Daoy (cell line): ENCODE measurements around the gene TRDN. TPM values are rescaled to one million over a fixed set of nuclear protein-coding genes. Genes with fewer than 3 reads are reported as not detected.
"Not testable (repeated sequence)": the region's sequence is repeated elsewhere in the genome, so short reads cannot be mapped to it uniquely, and the experiment has no call there.

ENCODE experiments used
- DNase-seq: peaks from one replicate; pipeline ENCODE4 v3.0.0-alpha.2; 2015; ENCODE audit warnings: low read depth
- total RNA-seq: library from RNA; depleted of rRNA; stranded (reverse); fragments of >200 nt; shearing (Covaris generic); gene quantifications from 2 replicates; pipeline ENCODE4 v1.2.3, GENCODE V29; 2014

Gene TRDN
- total RNA-seq, 1 experiment from 2014 or later: 0.06 TPM

- no peak for DNase-seq
These were observed 348.1 kb downstream of the TRDN start for GRCh38 chr6:123288649-123289048.

GRCh38 chr6:123276546-123276980, 360.2 kb downstream of the TRDN start:
- DNase-seq: no peak

GRCh38 chr6:123263981-123264380, 372.8 kb downstream of the TRDN start:
- no peak for DNase-seq

GRCh38 chr6:123240626-123241025, 396.1 kb downstream of the TRDN start:
- no peak for DNase-seq

GRCh38 chr6:123233336-123233735, 403.4 kb downstream of the TRDN start:
- no peak for DNase-seq

GRCh38 chr6:123227789-123228188, 409.0 kb downstream of the TRDN start:
- not testable (repeated sequence) for DNase-seq

- no peak for DNase-seq
These were observed 410.4 kb downstream of the TRDN start for GRCh38 chr6:123226398-123226797.

GRCh38 chr6:123224077-123224476, 412.7 kb downstream of the TRDN start:
- DNase-seq: no peak

- DNase-seq: no peak
These were observed 413.3 kb downstream of the TRDN start for GRCh38 chr6:123223461-123223860.

GRCh38 chr6:123215211-123215610, 421.5 kb downstream of the TRDN start:
- no peak for DNase-seq

GRCh38 chr6:123214433-123214832, 422.3 kb downstream of the TRDN start:
- no peak for DNase-seq

GRCh38 chr6:123213921-123214320, 422.8 kb downstream of the TRDN start:
- DNase-seq: no peak

- no peak for DNase-seq
These were observed 424.8 kb downstream of the TRDN start for GRCh38 chr6:123211777-123212545.

GRCh38 chr6:123210645-123211044, 426.1 kb downstream of the TRDN start:
- no peak for DNase-seq

GRCh38 chr6:123207967-123208510, 428.7 kb downstream of the TRDN start:
- DNase-seq: no peak

GRCh38 chr6:123203928-123204327, 432.8 kb downstream of the TRDN start:
- no peak for DNase-seq

- DNase-seq: no peak
These were observed 434.8 kb downstream of the TRDN start for GRCh38 chr6:123201869-123202372.

GRCh38 chr6:123193298-123193697, 443.5 kb downstream of the TRDN start:
- no peak for DNase-seq

- DNase-seq: no peak
These were observed 446.9 kb downstream of the TRDN start for GRCh38 chr6:123189816-123190215.

- no peak for DNase-seq
These were observed 453.8 kb downstream of the TRDN start for GRCh38 chr6:123182998-123183397.

- no peak for DNase-seq
These were observed 460.0 kb downstream of the TRDN start for GRCh38 chr6:123176706-123177105.

- DNase-seq: no peak
These were observed 465.2 kb downstream of the TRDN start for GRCh38 chr6:123171341-123172115.

- DNase-seq: no peak
These were observed 467.0 kb downstream of the TRDN start for GRCh38 chr6:123169774-123170095.
